ENCODE data around the gene ATP6V0C. TPM values are rescaled to one million over a fixed set of nuclear protein-coding genes. Genes with fewer than 3 reads are reported as not detected.
A peak's percentile ranks its signal among the peaks of the same experiment; 100 is the strongest.
"Not testable (repeated sequence)": the region's sequence is repeated elsewhere in the genome, so short reads cannot be mapped to it uniquely, and the experiment has no call there.

The ATP6V0C gene
- total RNA-seq, 2 donors from 2014 or later: 103 to 146 TPM

DNA sequence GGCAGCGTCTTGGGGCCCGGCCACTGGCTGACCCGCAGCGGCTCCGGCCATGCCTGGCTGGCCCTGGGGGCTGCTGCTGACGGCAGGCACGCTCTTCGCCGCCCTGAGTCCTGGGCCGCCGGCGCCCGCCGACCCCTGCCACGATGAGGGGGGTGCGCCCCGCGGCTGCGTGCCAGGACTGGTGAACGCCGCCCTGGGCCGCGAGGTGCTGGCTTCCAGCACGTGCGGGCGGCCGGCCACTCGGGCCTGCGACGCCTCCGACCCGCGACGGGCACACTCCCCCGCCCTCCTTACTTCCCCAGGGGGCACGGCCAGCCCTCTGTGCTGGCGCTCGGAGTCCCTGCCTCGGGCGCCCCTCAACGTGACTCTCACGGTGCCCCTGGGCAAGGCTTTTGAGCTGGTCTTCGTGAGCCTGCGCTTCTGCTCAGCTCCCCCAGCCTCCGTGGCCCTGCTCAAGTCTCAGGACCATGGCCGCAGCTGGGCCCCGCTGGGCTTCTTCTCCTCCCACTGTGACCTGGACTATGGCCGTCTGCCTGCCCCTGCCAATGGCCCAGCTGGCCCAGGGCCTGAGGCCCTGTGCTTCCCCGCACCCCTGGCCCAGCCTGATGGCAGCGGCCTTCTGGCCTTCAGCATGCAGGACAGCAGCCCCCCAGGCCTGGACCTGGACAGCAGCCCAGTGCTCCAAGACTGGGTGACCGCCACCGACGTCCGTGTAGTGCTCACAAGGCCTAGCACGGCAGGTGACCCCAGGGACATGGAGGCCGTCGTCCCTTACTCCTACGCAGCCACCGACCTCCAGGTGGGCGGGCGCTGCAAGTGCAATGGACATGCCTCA lies 41.9 kb upstream of the ATP6V0C start:
- Mint-ChIP-seq H3K4me1 (ENCODE audit: low read depth in 2 of 2) (peaks cover 0 to 19% of the 10 kb centered on the region in 2 donors), H3K4me3 (no peak overlapping the region), H3K27me3 (peaks cover 9 to 12% of the 10 kb centered on the region in 2 donors), H3K27ac (no peak overlapping the region), H3K36me3 (no peaks in the 10 kb centered on the region), H3K9me3 (no peaks in the 10 kb centered on the region)
- ATAC-seq (no peak), DNase-seq (ENCODE audit: low spot score) (no peak)

DNA sequence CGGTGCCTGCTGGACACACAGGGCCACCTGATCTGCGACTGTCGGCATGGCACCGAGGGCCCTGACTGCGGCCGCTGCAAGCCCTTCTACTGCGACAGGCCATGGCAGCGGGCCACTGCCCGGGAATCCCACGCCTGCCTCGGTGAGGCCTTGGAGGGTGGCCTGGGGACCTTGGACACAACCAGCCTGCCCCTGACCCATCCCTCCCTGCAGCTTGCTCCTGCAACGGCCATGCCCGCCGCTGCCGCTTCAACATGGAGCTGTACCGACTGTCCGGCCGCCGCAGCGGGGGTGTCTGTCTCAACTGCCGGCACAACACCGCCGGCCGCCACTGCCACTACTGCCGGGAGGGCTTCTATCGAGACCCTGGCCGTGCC lies 41.3 kb upstream of the ATP6V0C start:
- H3K27ac Mint-ChIP-seq: no peak overlapping the region
- DNase-seq (ENCODE audit: low spot score) (no peak), ATAC-seq (no peak)
- peaks cover 0 to 21% of the 10 kb centered on the region in 2 donors for H3K4me1 Mint-ChIP-seq (ENCODE audit: low read depth in 2 of 2)
- H3K4me3 Mint-ChIP-seq: no peak overlapping the region
- no peaks in the 10 kb centered on the region for H3K9me3 Mint-ChIP-seq
- peaks cover 9 to 12% of the 10 kb centered on the region in 2 donors for H3K27me3 Mint-ChIP-seq
- no peaks in the 10 kb centered on the region for H3K36me3 Mint-ChIP-seq

DNA sequence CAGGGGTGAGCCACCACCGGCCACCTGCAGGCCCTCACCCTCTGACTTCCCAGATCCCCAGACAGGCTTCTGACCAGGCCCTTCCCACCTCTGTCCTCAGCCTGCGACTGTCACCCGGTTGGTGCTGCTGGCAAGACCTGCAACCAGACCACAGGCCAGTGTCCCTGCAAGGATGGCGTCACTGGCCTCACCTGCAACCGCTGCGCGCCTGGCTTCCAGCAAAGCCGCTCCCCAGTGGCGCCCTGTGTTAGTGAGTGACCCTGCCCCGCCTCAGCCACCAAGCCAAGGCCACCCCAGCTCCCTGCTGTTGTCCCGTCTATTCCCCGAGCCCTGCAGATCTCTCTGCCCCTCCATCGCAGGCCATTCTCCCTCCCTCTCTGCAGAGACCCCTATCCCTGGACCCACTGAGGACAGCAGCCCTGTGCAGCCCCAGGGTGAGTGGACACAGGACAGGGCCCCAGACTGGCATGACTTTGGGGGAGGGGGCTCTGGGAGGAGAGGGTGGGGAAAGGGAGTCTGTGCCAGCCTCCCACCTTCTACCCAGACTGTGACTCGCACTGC lies 40.8 kb upstream of the ATP6V0C start:
- H3K27ac Mint-ChIP-seq: no peak overlapping the region
- no peak overlapping the region for H3K4me3 Mint-ChIP-seq
- peaks cover 9 to 12% of the 10 kb centered on the region in 2 donors for H3K27me3 Mint-ChIP-seq
- ATAC-seq (no peak), DNase-seq (ENCODE audit: low spot score) (no peak)
- H3K4me1 Mint-ChIP-seq (ENCODE audit: low read depth in 2 of 2): peaks cover 0 to 26% of the 10 kb centered on the region in 2 donors
- H3K36me3 Mint-ChIP-seq: no peaks in the 10 kb centered on the region
- no peaks in the 10 kb centered on the region for H3K9me3 Mint-ChIP-seq

DNA sequence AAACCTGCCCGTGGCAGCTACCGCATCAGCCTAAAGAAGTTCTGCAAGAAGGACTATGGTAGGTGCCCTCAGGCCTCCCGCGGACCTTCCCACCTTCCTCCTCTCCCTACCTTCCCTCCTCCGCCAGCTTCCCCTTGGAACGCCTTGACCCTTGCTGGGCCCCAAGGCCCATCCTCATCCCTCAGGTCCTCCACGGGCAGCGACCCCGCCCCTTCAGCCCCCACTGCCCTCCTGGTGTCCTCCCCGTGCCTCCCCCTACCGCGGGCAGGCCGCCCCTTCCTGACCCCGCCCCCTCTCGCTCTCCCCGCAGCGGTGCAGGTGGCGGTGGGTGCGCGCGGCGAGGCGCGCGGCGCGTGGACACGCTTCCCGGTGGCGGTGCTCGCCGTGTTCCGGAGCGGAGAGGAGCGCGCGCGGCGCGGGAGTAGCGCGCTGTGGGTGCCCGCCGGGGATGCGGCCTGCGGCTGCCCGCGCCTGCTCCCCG lies 40.3 kb upstream of the ATP6V0C start:
- Mint-ChIP-seq H3K27me3 (peaks cover 9 to 12% of the 10 kb centered on the region in 2 donors), H3K4me3 (no peak overlapping the region), H3K4me1 (ENCODE audit: low read depth in 2 of 2) (peaks cover 0 to 23% of the 10 kb centered on the region in 2 donors), H3K9me3 (no peaks in the 10 kb centered on the region), H3K36me3 (no peaks in the 10 kb centered on the region), H3K27ac (no peak overlapping the region)
- ATAC-seq (peak; percentile 0), DNase-seq (ENCODE audit: low spot score) (no peak)

DNA sequence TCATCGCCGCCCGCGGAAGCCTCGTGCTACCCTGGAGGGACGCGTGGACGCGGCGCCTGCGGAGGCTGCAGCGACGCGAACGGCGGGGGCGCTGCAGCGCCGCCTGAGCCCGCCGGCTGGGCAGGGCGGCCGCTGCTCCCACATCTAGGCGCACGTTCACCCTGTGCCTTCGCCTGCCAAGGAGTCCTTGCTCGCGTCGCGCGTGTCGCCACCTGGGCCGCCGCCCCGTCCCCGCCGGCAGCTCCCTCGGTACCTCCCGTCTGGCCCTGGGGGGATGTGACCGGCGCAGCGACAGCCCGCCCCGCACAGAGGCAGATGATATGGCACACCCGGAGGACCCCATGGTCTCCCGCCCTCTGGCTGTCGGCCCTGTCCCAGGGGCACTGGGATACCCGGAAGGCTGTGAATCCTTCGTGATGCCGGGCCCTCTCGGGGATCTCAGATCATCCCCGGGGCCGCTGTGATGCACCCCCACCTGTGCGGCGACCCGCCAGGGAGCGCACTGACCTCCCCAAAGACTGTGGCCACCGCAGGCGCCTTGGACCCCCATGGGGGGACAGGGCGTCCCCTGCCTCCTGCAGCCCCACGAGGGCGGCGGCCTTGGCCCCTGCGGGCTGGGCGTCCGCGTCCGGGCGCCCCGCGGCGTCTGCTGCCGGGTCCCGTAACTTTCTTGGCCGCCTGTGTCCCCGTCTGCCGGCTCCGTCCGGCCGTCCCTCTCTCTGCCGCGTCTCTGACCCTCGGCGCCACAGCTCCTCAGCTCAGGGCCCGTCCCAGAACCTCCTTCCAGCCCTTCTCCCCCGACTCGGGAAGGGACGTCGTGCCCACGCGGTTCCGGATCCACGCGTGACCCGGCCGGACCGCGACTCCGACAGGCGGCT lies 39.5 kb upstream of the ATP6V0C start:
- no peak overlapping the region for H3K27ac Mint-ChIP-seq
- H3K27me3 Mint-ChIP-seq: peaks cover 9 to 12% of the 10 kb centered on the region in 2 donors
- peak overlapping the region; percentile 69 for H3K4me3 Mint-ChIP-seq
- H3K36me3 Mint-ChIP-seq: no peaks in the 10 kb centered on the region
- ATAC-seq (peak; percentile 64 to 70), DNase-seq (ENCODE audit: low spot score) (no peak)
- peaks cover 0 to 23% of the 10 kb centered on the region in 2 donors for H3K4me1 Mint-ChIP-seq (ENCODE audit: low read depth in 2 of 2)
- H3K9me3 Mint-ChIP-seq: no peaks in the 10 kb centered on the region

DNA sequence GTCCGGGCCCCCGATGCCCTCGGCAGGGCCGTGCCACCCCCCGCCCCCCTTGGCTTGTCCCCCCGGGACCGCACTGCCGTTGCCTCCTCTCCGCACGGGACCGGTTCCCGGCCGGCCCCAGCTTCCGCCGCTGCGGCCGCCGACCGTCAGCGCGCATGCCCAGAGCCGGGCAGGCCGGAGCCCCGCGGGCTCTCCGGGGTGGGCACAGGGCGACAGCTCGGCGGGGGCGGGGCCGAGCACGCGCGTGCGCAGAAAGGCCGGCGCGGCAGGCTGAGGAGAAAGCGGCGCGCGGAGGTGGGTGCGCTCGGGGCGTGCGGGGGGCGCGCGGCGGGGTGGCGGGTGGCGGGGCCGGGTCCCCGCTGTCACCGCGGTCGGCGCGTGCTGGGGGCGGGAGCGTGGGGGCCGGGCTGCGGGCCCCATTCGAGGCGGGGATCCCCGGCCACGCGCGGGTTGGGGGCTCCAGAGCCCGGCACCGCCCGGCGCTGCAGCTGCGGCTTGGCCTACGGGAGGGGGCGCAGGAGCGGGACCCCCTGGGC lies 38.8 kb upstream of the ATP6V0C start, which contains the start of gene TBC1D24:
Gene TBC1D24, plus strand, starts transcription at position 251 of the 536 bp plus-strand sequence. CDS start 21,022 bp downstream, outside the sequence.
- peak; percentile 88 to 92 for ATAC-seq
- Mint-ChIP-seq H3K27ac (no peak within 1 kb of the TSS), H3K9me3 (no peaks in the 10 kb centered on the region), H3K4me1 (ENCODE audit: low read depth in 2 of 2) (peaks cover 0 to 19% of the 10 kb centered on the region in 2 donors), H3K4me3 (peak within 1 kb of the TSS; percentile 69), H3K36me3 (no peaks in the 10 kb centered on the region), H3K27me3 (peaks cover 5 to 6% of the 10 kb centered on the region in 2 donors)
- DNase-seq (ENCODE audit: low spot score): peak; percentile 93

DNA sequence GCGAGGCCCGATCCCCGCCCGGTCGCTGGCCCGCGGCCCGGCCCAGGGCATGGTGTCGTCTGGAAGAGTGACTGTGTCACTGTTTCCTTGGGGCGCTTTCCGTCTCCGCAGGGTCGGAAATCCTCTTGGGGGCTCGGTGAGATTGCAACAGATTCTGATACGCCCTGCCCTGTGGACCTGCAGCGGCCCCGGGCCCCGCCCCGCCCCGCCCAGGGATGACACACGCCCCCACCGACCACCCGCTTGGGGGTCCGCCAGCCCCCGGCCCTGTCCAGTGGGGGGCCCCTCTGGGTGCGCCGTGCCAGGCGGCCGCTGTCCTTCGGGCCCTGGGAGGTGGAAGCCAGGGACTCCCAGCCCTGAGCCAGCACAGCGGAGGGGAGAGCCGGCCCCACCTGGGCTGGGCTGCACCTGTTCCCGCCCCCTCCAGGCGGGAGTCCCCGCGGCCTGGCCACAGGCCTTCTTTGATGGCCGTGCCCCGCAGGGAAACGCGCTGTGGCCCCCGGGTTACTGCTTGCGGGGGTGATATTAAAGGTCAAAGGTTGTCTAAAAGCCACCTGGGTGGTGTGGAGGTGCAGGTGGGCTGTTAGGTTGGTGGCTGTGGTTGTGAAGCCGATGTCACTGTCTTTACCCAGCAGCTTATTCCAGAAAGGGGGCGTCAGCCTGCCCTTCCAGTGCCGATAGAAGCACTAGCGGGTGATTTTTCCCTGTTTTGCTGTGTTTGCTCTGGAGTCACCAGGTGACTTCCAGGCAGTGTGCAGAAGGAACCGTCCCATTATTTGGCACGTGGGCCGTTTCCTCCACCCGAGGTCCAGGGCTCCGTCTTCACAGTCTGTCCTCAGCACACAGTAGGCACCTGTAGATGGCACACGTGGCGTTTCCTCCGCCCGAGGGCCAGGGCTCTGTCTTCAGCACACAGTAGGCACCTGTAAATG lies 38.1 kb upstream of the ATP6V0C start:
- no peak for DNase-seq (ENCODE audit: low spot score)
- peak; percentile 41 to 61 for ATAC-seq
- H3K4me1 Mint-ChIP-seq (ENCODE audit: low read depth in 2 of 2): peaks cover 0 to 18% of the 10 kb centered on the region in 2 donors
- peaks cover 0 to 2% of the 10 kb centered on the region in 2 donors for H3K27me3 Mint-ChIP-seq
- H3K4me3 Mint-ChIP-seq: peak overlapping the region; percentile 50
- H3K36me3 Mint-ChIP-seq: no peaks in the 10 kb centered on the region
- H3K9me3 Mint-ChIP-seq: no peaks in the 10 kb centered on the region
- H3K27ac Mint-ChIP-seq: no peak overlapping the region

DNA sequence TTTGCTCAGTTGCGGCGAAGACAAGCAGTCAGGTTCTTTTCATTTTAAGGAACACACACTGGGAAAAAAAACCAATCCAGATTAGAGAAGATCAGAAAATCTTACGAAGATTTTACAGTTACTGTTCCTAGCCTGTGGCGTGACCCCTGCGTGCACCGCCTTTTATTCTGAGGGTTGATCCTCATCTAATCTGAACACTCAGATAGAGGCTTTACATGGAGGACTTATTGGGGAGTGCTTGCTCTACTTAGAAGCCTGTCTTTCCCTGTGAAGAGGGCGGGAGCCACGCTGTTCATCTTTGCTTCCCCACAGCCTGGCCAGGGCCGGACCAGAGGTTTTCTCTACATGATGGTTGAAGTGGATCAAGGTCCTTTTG lies 37.4 kb upstream of the ATP6V0C start:
- no peak for ATAC-seq
- H3K27ac Mint-ChIP-seq: no peak overlapping the region
- H3K27me3 Mint-ChIP-seq: peaks cover 0 to 2% of the 10 kb centered on the region in 2 donors
- H3K4me1 Mint-ChIP-seq (ENCODE audit: low read depth in 2 of 2): peaks cover 0 to 18% of the 10 kb centered on the region in 2 donors
- DNase-seq (ENCODE audit: low spot score): no peak
- no peaks in the 10 kb centered on the region for H3K36me3 Mint-ChIP-seq
- peak overlapping the region; percentile 50 for H3K4me3 Mint-ChIP-seq
- no peaks in the 10 kb centered on the region for H3K9me3 Mint-ChIP-seq

DNA sequence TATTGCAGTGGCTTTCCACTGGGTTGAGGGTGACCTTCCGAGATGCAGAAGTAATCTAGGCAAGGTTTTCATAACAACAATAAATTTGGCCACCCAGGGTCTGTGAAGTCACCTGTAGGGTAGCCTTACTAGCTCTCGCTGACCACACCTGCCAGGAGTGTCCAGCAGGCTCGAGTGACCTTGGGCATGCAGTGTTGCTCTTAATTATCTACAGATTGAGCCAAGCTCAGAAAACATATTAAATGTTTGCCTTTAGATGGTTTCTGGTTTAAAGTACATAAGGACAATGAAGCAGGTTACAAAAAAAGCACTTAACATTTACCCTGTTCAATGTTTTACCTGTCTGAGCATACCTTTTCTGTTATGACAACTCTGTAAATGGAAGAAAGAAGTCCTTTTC lies 37.0 kb upstream of the ATP6V0C start:
- peak overlapping the region; percentile 50 for H3K4me3 Mint-ChIP-seq
- DNase-seq (ENCODE audit: low spot score): no peak
- ATAC-seq: no peak
- peaks cover 0 to 2% of the 10 kb centered on the region in 2 donors for H3K27me3 Mint-ChIP-seq
- H3K36me3 Mint-ChIP-seq: no peaks in the 10 kb centered on the region
- H3K27ac Mint-ChIP-seq: no peak overlapping the region
- H3K9me3 Mint-ChIP-seq: no peaks in the 10 kb centered on the region
- peaks cover 0 to 18% of the 10 kb centered on the region in 2 donors for H3K4me1 Mint-ChIP-seq (ENCODE audit: low read depth in 2 of 2)

DNA sequence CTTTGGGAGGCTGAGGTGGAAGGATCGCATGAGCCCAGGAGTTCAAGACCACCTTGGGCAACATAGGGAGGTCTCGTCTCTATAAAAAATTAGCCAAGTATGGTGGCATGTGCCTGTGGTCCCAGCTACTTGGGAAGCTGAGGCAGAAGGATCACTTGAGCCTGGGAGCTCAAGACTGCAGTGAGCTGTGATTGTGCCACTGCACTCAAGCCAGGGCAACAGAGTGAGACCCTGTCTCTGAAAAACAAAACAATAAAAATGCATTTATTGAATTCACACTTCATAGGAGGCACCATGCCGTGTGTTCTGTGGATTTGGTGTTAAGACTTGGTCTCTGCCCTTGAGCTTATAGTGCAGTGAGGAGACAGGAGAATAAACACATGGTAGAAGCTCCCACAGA lies 36.4 kb upstream of the ATP6V0C start:
- H3K27ac Mint-ChIP-seq: no peak overlapping the region
- peaks cover 0 to 2% of the 10 kb centered on the region in 2 donors for H3K27me3 Mint-ChIP-seq
- no peaks in the 10 kb centered on the region for H3K36me3 Mint-ChIP-seq
- ATAC-seq (no peak), DNase-seq (ENCODE audit: low spot score) (no peak)
- no peak overlapping the region for H3K4me3 Mint-ChIP-seq
- H3K9me3 Mint-ChIP-seq: no peaks in the 10 kb centered on the region
- H3K4me1 Mint-ChIP-seq (ENCODE audit: low read depth in 2 of 2): peaks cover 0 to 18% of the 10 kb centered on the region in 2 donors

DNA sequence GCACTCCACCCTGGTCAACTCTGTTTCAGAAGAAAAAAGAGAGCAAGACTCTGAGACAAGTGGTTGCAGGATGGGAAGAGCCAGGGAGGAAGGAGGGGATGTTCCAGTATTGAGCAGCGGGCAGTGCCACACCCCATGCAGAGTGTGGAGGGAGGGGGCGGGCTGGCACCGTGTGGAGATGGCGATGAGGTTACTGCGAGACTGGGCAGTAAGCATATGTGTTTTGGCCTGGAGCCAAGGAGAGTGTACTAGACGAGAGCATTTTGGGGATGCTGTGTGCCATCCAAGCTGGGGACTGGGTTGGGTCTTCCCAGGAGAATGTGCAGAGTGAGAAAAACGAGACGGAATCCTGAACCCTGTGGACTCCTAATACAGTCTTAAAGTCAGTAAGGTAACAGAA lies 35.5 kb upstream of the ATP6V0C start:
- no peaks in the 10 kb centered on the region for H3K27me3 Mint-ChIP-seq
- peaks cover 0 to 15% of the 10 kb centered on the region in 2 donors for H3K4me1 Mint-ChIP-seq (ENCODE audit: low read depth in 2 of 2)
- H3K36me3 Mint-ChIP-seq: no peaks in the 10 kb centered on the region
- H3K4me3 Mint-ChIP-seq: no peak overlapping the region
- DNase-seq (ENCODE audit: low spot score) (no peak), ATAC-seq (no peak)
- H3K9me3 Mint-ChIP-seq: no peaks in the 10 kb centered on the region
- H3K27ac Mint-ChIP-seq: no peak overlapping the region

DNA sequence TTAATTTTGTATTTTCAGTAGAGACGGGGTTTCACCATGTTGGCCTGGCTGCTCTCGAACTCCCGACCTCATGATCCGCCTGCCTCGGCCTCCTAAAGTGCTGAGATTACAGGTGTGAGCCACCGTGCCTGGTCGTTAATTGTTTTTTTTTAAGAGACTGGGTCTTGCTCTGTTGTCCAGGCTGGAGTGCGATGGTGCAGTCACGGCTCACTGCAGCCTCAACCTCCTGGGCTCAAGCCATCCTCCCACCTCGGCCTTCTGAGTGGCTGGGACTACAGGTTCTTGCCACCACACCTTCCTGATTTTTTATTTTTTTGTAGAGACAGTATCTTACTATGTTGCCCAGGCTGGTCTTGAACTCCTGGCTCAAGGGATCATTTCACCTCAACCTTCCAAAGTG lies 33.8 kb upstream of the ATP6V0C start:
- H3K27ac Mint-ChIP-seq; H3K36me3 Mint-ChIP-seq; DNase-seq (ENCODE audit: low spot score); H3K9me3 Mint-ChIP-seq; H3K4me3 Mint-ChIP-seq; H3K27me3 Mint-ChIP-seq; ATAC-seq: not testable (repeated sequence)
- peaks cover 0 to 19% of the 10 kb centered on the region in 2 donors for H3K4me1 Mint-ChIP-seq (ENCODE audit: low read depth in 2 of 2)
